HepG2 (cell line): ENCODE measurements around the gene POLE.

ENCODE experiments used
- ATF7 ChIP-seq, 2 experiments: fragments of 450-650 bp in 1 of 2; sonication (generic) in 1 of 2; formaldehyde crosslinking in 1 of 2; IDR thresholded peaks; 2 replicates each; pipeline versions ENCODE4 v1.4.0 to v1.6.1; 2016 to 2020; ENCODE audit warnings: antibody characterized with exemption in 1 of 2, mild to moderate bottlenecking in 1 of 2, missing genetic modification reagents in 1 of 2
- FOXA1 ChIP-seq, 2 experiments: fragments of 450-650 bp in 1 of 2; sonication (generic) in 1 of 2; formaldehyde crosslinking in 1 of 2; IDR thresholded peaks; 2 replicates each; pipeline versions ENCODE4 v1.4.0 to v1.6.1; 2016 to 2020; ENCODE audit warnings: missing genetic modification reagents in 1 of 2
- HNRNPLL ChIP-seq: fragments of 200-400 bp; formaldehyde crosslinking; IDR thresholded peaks from 2 replicates; pipeline ENCODE4 v1.6.1; 2017; ENCODE audit warnings: mild to moderate bottlenecking, low read depth, low read length; ENCODE audit not compliant: poor library complexity, severe bottlenecking
- MAZ ChIP-seq, 2 experiments: sonication (generic) in 1 of 2; formaldehyde crosslinking in 1 of 2; IDR thresholded peaks; 2 replicates each; pipeline versions ENCODE4 v1.5.0 to v1.6.1; 2012 to 2020; ENCODE audit warnings: low read depth in 2 of 2, mild to moderate bottlenecking in 2 of 2, borderline replicate concordance in 1 of 2, improper control_type of control experiment in 1 of 2, low read length in 1 of 2, missing genetic modification reagents in 1 of 2, moderate library complexity in 1 of 2
- NCOR1 ChIP-seq: fragments of 200-600 bp; sonication (generic); IDR thresholded peaks from 2 replicates; pipeline ENCODE4 v1.7.0; 2017; ENCODE audit warnings: antibody characterized with exemption, low read length, borderline replicate concordance
- SMARCC2 ChIP-seq: fragments of 450-650 bp; IDR thresholded peaks from 2 replicates; pipeline ENCODE4 v1.6.1; 2017; ENCODE audit warnings: antibody characterized with exemption, mild to moderate bottlenecking
- SP2 ChIP-seq: sonication (generic); formaldehyde crosslinking; IDR thresholded peaks from 2 replicates; pipeline ENCODE4 v1.5.1; 2020; ENCODE audit warnings: mild to moderate bottlenecking, missing genetic modification reagents
- TCF12 ChIP-seq, 2 experiments: fragments of 450-650 bp in 1 of 2; sonication (generic) in 1 of 2; formaldehyde crosslinking in 1 of 2; IDR thresholded peaks; 2 replicates each; pipeline versions ENCODE4 v1.6.1 to v1.8.0; 2017 to 2022; ENCODE audit warnings: antibody characterized with exemption in 1 of 2, mild to moderate bottlenecking in 1 of 2, missing genetic modification reagents in 1 of 2, moderate library complexity in 1 of 2
- ZBTB1 ChIP-seq: sonication (generic); formaldehyde crosslinking; IDR thresholded peaks from 2 replicates; pipeline ENCODE4 v1.4.0; 2020; ENCODE audit warnings: missing genetic modification reagents, borderline replicate concordance
- ZNF496 ChIP-seq: sonication (generic); formaldehyde crosslinking; IDR thresholded peaks from 2 replicates; pipeline ENCODE4 v1.8.1; 2023; ENCODE audit warnings: mild to moderate bottlenecking, moderate library complexity, missing genetic modification reagents; ENCODE audit not compliant: insufficient replicate concordance
- TF ChIP-seq, protein P1 (sequence below): sonication (generic); formaldehyde crosslinking; IDR thresholded peaks from 2 replicates; pipeline ENCODE4 v1.4.0; 2020; ENCODE audit warnings: missing genetic modification reagents
- TF ChIP-seq, protein P2 (sequence below): sonication (generic); formaldehyde crosslinking; IDR thresholded peaks from 2 replicates; pipeline ENCODE4 v1.5.0; 2020; ENCODE audit warnings: mild to moderate bottlenecking, missing genetic modification reagents, moderate library complexity
- TF ChIP-seq, protein P3 (sequence below): sonication (generic); formaldehyde crosslinking; IDR thresholded peaks from 2 replicates; pipeline ENCODE4 v1.4.0; 2020; ENCODE audit warnings: missing genetic modification reagents

DNA sequence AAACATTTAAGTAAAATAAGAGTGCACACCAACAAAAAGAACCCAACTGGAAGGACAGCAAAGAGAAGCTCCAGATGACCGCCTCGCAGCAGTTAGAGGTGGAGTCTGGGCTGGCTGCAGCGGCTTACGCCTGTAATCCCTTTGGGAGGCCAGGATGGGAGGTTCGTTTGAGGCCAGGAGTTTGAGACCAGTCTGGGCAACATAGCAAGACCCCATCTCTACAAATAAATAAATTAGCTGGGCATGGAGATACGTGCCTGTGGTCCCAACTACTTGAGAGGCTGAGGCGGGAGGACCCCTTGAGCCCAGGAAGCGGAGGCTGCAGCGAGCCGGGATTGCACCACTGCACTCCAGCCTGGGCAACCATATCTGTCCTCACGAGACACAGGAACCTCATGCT, 92.0 kb downstream of the POLE start:
- TF ChIP-seq, protein P1, sequence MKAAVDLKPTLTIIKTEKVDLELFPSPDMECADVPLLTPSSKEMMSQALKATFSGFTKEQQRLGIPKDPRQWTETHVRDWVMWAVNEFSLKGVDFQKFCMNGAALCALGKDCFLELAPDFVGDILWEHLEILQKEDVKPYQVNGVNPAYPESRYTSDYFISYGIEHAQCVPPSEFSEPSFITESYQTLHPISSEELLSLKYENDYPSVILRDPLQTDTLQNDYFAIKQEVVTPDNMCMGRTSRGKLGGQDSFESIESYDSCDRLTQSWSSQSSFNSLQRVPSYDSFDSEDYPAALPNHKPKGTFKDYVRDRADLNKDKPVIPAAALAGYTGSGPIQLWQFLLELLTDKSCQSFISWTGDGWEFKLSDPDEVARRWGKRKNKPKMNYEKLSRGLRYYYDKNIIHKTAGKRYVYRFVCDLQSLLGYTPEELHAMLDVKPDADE (CRISPR knock-in tag), result no peak
- TF ChIP-seq, protein P2, sequence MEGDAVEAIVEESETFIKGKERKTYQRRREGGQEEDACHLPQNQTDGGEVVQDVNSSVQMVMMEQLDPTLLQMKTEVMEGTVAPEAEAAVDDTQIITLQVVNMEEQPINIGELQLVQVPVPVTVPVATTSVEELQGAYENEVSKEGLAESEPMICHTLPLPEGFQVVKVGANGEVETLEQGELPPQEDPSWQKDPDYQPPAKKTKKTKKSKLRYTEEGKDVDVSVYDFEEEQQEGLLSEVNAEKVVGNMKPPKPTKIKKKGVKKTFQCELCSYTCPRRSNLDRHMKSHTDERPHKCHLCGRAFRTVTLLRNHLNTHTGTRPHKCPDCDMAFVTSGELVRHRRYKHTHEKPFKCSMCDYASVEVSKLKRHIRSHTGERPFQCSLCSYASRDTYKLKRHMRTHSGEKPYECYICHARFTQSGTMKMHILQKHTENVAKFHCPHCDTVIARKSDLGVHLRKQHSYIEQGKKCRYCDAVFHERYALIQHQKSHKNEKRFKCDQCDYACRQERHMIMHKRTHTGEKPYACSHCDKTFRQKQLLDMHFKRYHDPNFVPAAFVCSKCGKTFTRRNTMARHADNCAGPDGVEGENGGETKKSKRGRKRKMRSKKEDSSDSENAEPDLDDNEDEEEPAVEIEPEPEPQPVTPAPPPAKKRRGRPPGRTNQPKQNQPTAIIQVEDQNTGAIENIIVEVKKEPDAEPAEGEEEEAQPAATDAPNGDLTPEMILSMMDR (CRISPR knock-in tag), result no peak
- TF ChIP-seq TCF12 (IDR thresholded peaks at IDR 0.05) (no peak), TCF12 (CRISPR knock-in tag; IDR thresholded peaks at IDR 0.05) (no peak), SP2 (CRISPR knock-in tag) (no peak), MAZ (IDR thresholded peaks at IDR 0.05; ENCODE audit: borderline replicate concordance, low read depth, low read length) (no peak), MAZ (CRISPR knock-in tag; IDR thresholded peaks at IDR 0.05; ENCODE audit: low read depth) (no peak), ZNF496 (CRISPR knock-in tag) (no peak), ATF7 (IDR thresholded peaks at IDR 0.05) (no peak), ATF7 (CRISPR knock-in tag; IDR thresholded peaks at IDR 0.05) (no peak), NCOR1 (no peak), ZBTB1 (CRISPR knock-in tag) (no peak), FOXA1 (IDR thresholded peaks at IDR 0.05) (no peak), FOXA1 (CRISPR knock-in tag; IDR thresholded peaks at IDR 0.05) (no peak), HNRNPLL (no peak), SMARCC2 (no peak)
- TF ChIP-seq, protein P3, sequence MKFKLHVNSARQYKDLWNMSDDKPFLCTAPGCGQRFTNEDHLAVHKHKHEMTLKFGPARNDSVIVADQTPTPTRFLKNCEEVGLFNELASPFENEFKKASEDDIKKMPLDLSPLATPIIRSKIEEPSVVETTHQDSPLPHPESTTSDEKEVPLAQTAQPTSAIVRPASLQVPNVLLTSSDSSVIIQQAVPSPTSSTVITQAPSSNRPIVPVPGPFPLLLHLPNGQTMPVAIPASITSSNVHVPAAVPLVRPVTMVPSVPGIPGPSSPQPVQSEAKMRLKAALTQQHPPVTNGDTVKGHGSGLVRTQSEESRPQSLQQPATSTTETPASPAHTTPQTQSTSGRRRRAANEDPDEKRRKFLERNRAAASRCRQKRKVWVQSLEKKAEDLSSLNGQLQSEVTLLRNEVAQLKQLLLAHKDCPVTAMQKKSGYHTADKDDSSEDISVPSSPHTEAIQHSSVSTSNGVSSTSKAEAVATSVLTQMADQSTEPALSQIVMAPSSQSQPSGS, result no peak
